ENCODE results near the gene SMIM15. TPM values are rescaled to one million over a fixed set of nuclear protein-coding genes. Genes with fewer than 3 reads are reported as not detected.

The SMIM15 gene
- total and polyA plus RNA-seq, 11 donors: 8.0 to 39.3 (median 22.2) TPM

DNA sequence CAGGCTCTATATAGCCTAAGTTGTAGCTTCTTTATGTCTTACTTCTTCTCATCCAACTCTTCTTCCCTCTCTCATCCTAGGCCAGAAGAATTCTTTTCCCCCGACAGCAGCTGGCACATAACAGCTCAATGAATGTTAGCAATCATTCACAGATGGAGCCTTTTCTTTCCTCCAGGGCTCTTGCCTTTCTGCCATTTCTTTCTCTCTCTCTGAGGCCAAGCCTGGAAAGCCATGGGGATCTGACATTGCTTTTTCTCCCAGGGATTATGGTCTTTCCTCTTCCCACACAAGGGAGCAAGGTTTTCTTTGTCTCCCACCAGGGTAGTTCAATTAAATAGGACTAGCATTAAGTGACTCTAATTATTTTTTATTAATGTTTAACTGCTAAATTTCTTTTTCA is 20.5 kb downstream of the SMIM15 start:
- WGBS, 4 donors: 69 to 76% (median 75%) methylated on average over 1 of the region's 1 CpG
- DNase-seq (no peak), ATAC-seq (no peak)
- no peaks in the 10 kb centered on the region for H3K27me3 ChIP-seq
- H3K36me3 ChIP-seq: no peaks in the 10 kb centered on the region
- H3K27ac ChIP-seq: no peak overlapping the region
- H3K9me3 ChIP-seq: no peaks in the 10 kb centered on the region
- TF ChIP-seq POLR2A (IDR thresholded peaks at IDR 0.05): no peak
- TF ChIP-seq, protein P1, sequence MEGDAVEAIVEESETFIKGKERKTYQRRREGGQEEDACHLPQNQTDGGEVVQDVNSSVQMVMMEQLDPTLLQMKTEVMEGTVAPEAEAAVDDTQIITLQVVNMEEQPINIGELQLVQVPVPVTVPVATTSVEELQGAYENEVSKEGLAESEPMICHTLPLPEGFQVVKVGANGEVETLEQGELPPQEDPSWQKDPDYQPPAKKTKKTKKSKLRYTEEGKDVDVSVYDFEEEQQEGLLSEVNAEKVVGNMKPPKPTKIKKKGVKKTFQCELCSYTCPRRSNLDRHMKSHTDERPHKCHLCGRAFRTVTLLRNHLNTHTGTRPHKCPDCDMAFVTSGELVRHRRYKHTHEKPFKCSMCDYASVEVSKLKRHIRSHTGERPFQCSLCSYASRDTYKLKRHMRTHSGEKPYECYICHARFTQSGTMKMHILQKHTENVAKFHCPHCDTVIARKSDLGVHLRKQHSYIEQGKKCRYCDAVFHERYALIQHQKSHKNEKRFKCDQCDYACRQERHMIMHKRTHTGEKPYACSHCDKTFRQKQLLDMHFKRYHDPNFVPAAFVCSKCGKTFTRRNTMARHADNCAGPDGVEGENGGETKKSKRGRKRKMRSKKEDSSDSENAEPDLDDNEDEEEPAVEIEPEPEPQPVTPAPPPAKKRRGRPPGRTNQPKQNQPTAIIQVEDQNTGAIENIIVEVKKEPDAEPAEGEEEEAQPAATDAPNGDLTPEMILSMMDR (IDR thresholded peaks at IDR 0.05): no peak
- intact Hi-C loops (cut with DNase I): loop anchor here in 1 of 10 donors (10.0 kb wide), 1 partner anchor 177 kb away; no protein-coding TSS in a partner anchor
- H3K4me3 ChIP-seq: no peak overlapping the region
- H3K4me1 ChIP-seq: no peaks in the 10 kb centered on the region

DNA sequence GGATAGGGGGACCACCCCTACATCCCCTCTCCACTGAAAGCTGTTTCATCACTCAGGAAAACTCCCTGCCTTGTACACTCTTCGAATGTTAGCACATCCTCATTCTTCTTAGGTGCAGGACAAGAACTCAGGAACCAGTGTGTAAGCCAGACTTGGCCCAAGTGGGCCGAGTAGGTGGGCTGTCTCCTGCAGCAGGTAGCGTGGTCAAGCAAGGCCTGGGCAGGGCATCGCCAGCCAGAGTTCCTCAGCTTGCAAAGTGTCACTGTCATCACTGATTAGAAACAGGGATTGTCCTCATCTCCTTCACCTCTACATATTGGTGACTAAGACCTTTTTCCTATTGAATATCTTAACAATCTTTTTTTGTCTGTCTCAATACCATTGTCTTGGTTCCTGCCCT is 22.3 kb downstream of the SMIM15 start:
- H3K36me3 ChIP-seq: no peaks in the 10 kb centered on the region
- H3K9me3 ChIP-seq: no peaks in the 10 kb centered on the region
- intact Hi-C loops (cut with DNase I): loop anchor here in 1 of 10 donors (10.0 kb wide), 1 partner anchor 175 kb away; no protein-coding TSS in a partner anchor
- ATAC-seq: no peak
- 92 to 97% (median 94%) methylated on average over 4 of the region's 4 CpGs for WGBS, 4 donors
- H3K4me3 ChIP-seq: no peak overlapping the region
- no peak for DNase-seq
- TF ChIP-seq POLR2A (IDR thresholded peaks at IDR 0.05): no peak
- TF ChIP-seq, protein P1 (IDR thresholded peaks at IDR 0.05): no peak
- H3K27me3 ChIP-seq: no peaks in the 10 kb centered on the region
- no peaks in the 10 kb centered on the region for H3K4me1 ChIP-seq
- H3K27ac ChIP-seq: no peak overlapping the region

DNA sequence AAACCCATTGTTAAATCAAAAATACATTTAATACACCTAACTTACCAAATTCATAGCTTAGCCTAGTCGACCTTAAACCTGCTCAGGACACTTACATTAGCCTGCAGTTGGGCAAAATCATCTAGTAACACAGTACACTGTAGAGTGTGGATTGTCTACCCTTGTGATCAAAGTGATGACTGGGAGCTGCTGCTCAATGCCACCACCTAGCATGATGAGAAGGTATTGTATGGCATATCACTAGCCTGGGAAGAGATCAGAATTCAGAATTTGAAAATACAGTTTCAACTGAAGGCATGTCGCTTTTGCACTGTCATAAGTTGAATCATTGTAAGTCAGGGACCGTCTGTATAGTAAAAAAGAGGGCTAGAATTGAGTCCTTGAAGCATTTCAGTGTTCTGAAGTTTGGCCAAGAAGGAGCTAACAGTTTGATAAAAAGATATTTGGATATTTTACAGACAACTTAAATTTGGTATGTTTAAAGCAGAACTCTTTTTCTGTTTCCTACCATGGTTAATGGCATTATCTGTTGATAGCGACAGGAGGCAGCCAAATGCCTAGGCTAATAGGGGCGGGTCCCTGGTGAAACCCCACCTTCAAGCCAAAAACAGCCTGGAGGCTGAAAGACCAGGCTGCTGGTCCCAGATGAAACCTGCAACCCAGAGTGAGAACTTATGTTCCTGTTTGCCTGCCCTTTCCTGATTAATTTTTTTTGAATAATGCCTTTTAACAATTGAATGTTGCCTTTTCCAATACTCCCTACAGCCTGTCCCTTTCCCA is 23.0 kb downstream of the SMIM15 start:
- Histone ChIP-seq H3K4me3 (no peak overlapping the region), H3K27me3 (no peaks in the 10 kb centered on the region), H3K27ac (no peak overlapping the region), H3K36me3 (no peaks in the 10 kb centered on the region), H3K9me3 (no peaks in the 10 kb centered on the region), H3K4me1 (no peaks in the 10 kb centered on the region)
- no peak for TF ChIP-seq POLR2A (IDR thresholded peaks at IDR 0.05)
- TF ChIP-seq, protein P1 (IDR thresholded peaks at IDR 0.05): peak in 3 of 12 donors; percentile 10 to 18 (median 12)
- WGBS, 4 donors: 78 to 85% (median 82%) methylated on average over 5 of the region's 5 CpGs
- intact Hi-C loops (cut with DNase I): no loop called here
- DNase-seq (no peak), ATAC-seq (no peak)

DNA sequence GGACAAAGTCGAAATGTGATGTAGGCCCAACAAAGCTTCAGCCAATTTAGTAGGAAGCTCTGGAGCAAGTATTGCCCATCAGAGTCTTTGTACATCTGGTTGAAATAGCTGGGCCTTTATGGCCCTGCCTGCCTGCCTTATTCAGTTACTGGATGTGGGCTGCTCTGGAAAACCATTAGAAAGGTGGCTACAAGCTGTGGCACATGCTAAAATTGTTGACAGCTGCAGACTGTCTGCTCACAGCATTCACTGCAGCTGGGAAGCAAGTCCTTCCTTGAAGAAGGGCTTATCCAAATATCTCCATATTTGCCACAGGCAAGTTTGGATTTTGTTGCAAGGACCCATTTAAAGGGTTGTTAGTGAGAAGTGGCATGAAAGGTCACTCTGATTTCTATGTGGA is 24.4 kb downstream of the SMIM15 start:
- TF ChIP-seq, protein P1 (IDR thresholded peaks at IDR 0.05): no peak
- TF ChIP-seq POLR2A (IDR thresholded peaks at IDR 0.05): no peak
- Histone ChIP-seq H3K9me3 (no peaks in the 10 kb centered on the region), H3K4me3 (no peak overlapping the region), H3K27ac (no peak overlapping the region), H3K27me3 (no peaks in the 10 kb centered on the region), H3K36me3 (no peaks in the 10 kb centered on the region), H3K4me1 (no peaks in the 10 kb centered on the region)
- WGBS, 4 donors: 90 to 97% (median 95%) methylated on average over 1 of the region's 1 CpG
- DNase-seq (no peak), ATAC-seq (no peak)
- intact Hi-C loops (cut with DNase I): no loop called here
